NCI-H2227 treated with DMSO at 0.1 percent for 48 hours (cell line): ENCODE results near the gene VGF.
A peak's percentile ranks its signal among the peaks of the same experiment; 100 is the strongest.
"Not testable (repeated sequence)": the region's sequence is repeated elsewhere in the genome, so short reads cannot be mapped to it uniquely, and the experiment has no call there.

Experiments
- DNase-seq: peaks from one replicate; lab custom pipeline; 2025; lab: John Stamatoyannopoulos, UW

Gene VGF

GRCh38 chr7:101137651-101138212 lies 27.6 kb downstream of the VGF start:
- DNase-seq = no peak

- peak; percentile 80 for DNase-seq
These were observed 30.9 kb downstream of the VGF start for GRCh38 chr7:101134399-101134980.

- DNase-seq = peak; percentile 80
These were observed 31.6 kb downstream of the VGF start for GRCh38 chr7:101133621-101134398.

GRCh38 chr7:101132626-101133600 lies 32.5 kb downstream of the VGF start:
- not testable (repeated sequence) for DNase-seq

GRCh38 chr7:101129603-101130117 lies 35.7 kb downstream of the VGF start:
- no peak for DNase-seq

GRCh38 chr7:101128040-101128834 lies 37.1 kb downstream of the VGF start:
- no peak for DNase-seq

GRCh38 chr7:101127460-101128039 lies 37.8 kb downstream of the VGF start:
- no peak for DNase-seq

- peak; percentile 81 for DNase-seq
These were observed 38.5 kb downstream of the VGF start, which contains the start of gene SERPINE1 for GRCh38 chr7:101126651-101127459. Gene SERPINE1, plus strand, starts transcription at chr7:101127104. Its CDS starts 1,290 bp downstream, at chr7:101128394.

GRCh38 chr7:101125989-101126650 lies 39.2 kb downstream of the VGF start:
- no peak for DNase-seq

- DNase-seq = no peak
These were observed 40.9 kb downstream of the VGF start for GRCh38 chr7:101124376-101125056.

GRCh38 chr7:101123703-101124068 lies 41.7 kb downstream of the VGF start:
- DNase-seq = no peak

- no peak for DNase-seq
These were observed 42.3 kb downstream of the VGF start for GRCh38 chr7:101122933-101123702.

- DNase-seq = no peak
These were observed 43.1 kb downstream of the VGF start for GRCh38 chr7:101121991-101122932.

- DNase-seq = not testable (repeated sequence)
These were observed 43.8 kb downstream of the VGF start for GRCh38 chr7:101121631-101121990.

- DNase-seq = no peak
These were observed 45.1 kb downstream of the VGF start for GRCh38 chr7:101120315-101120714.

- no peak for DNase-seq
These were observed 45.5 kb downstream of the VGF start for GRCh38 chr7:101119876-101120275.

- DNase-seq = no peak
These were observed 46.5 kb downstream of the VGF start for GRCh38 chr7:101118856-101119255.
